Stimulated activated CD8-positive, alpha-beta memory T cell treated with anti-CD3 and anti-CD28 coated beads, Interleukin-12 subunit alpha, Interleukin-12 subunit beta, amount 100 ng/mL, for 24 hours (primary cell): ENCODE results near the gene CREBBP.
"Not testable (repeated sequence)": the region's sequence is repeated elsewhere in the genome, so short reads cannot be mapped to it uniquely, and the experiment has no call there.

ENCODE experiments used
- DNase-seq: peaks from one replicate; pipeline ENCODE4 v3.0.0-alpha.2; 2020; ENCODE audit errors: extremely low read depth

CREBBP gene

GRCh38 chr16:3880623-3881498 lies at the start of gene CREBBP:
Gene CREBBP (minus strand): TSS chr16:3880713. CDS start chr16:3879916, 797 bp downstream.
- peak; percentile 66 for DNase-seq

- DNase-seq = not testable (repeated sequence)
Measured at GRCh38 chr16:3927147-3927546, 46.6 kb upstream of the CREBBP start.

- DNase-seq = no peak
Measured at GRCh38 chr16:3924763-3925162, 44.2 kb upstream of the CREBBP start.

- no peak for DNase-seq
Measured at GRCh38 chr16:3922241-3922640, 41.7 kb upstream of the CREBBP start.

GRCh38 chr16:3920206-3920605 lies 39.7 kb upstream of the CREBBP start:
- no peak for DNase-seq

- no peak for DNase-seq
Measured at GRCh38 chr16:3919413-3919812, 38.9 kb upstream of the CREBBP start.

GRCh38 chr16:3915426-3916260 lies 35.1 kb upstream of the CREBBP start:
- no peak for DNase-seq

GRCh38 chr16:3912897-3913296 lies 32.4 kb upstream of the CREBBP start:
- no peak for DNase-seq

- no peak for DNase-seq
Measured at GRCh38 chr16:3912373-3912772, 31.9 kb upstream of the CREBBP start.

GRCh38 chr16:3911741-3912140 lies 31.2 kb upstream of the CREBBP start:
- DNase-seq = not testable (repeated sequence)

- no peak for DNase-seq
Measured at GRCh38 chr16:3909791-3910583, 29.5 kb upstream of the CREBBP start.

GRCh38 chr16:3908951-3909437 lies 28.5 kb upstream of the CREBBP start:
- DNase-seq = no peak

- no peak for DNase-seq
Measured at GRCh38 chr16:3907586-3907985, 27.1 kb upstream of the CREBBP start.

GRCh38 chr16:3906363-3906762 lies 25.9 kb upstream of the CREBBP start:
- DNase-seq = no peak

GRCh38 chr16:3904875-3905274 lies 24.4 kb upstream of the CREBBP start:
- DNase-seq = no peak

GRCh38 chr16:3890091-3890490 lies 9.6 kb upstream of the CREBBP start:
- no peak for DNase-seq

- no peak for DNase-seq
Measured at GRCh38 chr16:3889059-3889458, 8.5 kb upstream of the CREBBP start.

GRCh38 chr16:3885999-3886398 lies 5.5 kb upstream of the CREBBP start:
- not testable (repeated sequence) for DNase-seq

- DNase-seq = no peak
Measured at GRCh38 chr16:3884398-3884797, 3.9 kb upstream of the CREBBP start.

- DNase-seq = no peak
Measured at GRCh38 chr16:3882531-3882930, 2.0 kb upstream of the CREBBP start.

GRCh38 chr16:3881499-3881990 lies 1.0 kb upstream of the CREBBP start:
- DNase-seq = no peak
